Measurements from ENCODE around the gene TFAP2E.

The TFAP2E gene

DNA sequence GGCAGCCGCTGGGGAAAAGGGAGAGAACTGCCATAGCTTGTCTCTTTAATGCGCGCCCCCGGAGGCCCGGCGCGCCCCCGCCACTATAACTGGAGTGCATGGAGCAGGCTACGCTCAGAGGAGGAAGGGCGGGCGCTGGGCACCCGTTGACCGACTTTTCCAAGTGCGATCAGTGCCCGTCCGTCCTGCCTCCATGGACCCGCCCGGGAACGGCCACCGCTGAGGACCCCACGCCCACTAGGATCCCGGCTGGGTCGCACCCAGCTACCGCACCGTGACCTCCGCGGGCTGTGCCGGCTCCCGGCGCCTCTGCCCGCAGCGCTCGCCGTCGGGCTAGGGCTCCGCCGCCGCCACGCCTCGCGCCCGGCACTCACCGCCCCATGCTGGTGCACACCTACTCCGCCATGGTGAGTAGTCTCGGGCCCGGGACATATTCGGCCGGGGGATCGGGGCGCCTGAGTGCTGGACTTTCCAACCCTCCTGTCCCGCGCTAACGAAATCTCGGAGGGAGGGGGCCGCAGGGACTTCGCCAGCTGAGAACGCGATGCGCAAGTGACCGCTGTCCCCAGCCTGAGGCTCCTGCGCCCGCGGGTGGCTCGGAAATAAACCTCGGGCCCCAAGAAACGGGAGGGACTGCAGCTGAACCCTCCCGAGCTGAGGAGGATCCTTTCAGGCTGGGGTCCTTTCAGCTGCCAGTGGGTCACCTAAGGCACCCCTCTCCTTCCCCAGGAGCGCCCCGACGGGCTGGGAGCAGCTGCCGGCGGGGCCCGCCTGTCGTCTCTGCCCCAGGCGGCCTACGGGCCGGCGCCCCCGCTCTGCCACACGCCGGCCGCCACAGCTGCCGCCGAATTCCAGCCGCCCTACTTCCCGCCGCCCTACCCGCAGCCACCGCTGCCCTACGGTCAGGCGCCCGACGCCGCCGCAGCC is at the start of gene TFAP2E:
Gene TFAP2E, plus strand, starts transcription at position 117 of the 927 bp plus-strand sequence. Its CDS starts 264 bp downstream, at position 381.
- Histone ChIP-seq H2AFZ (ENCODE audit: low read length) (no peak within 1 kb of the TSS), H4K20me1 (ENCODE audit: insufficient read depth, low read length, poor library complexity, severe bottlenecking) (no peaks in the 10 kb centered on the region), H3K9ac (ENCODE audit: low read depth, low read length, poor library complexity, severe bottlenecking) (no peak within 1 kb of the TSS), H3K4me2 (ENCODE audit: low read depth, low read length, poor library complexity, severe bottlenecking) (no peak within 1 kb of the TSS), H3F3A (ENCODE audit: low read depth) (no peaks in the 10 kb centered on the region), H3K4me1 (ENCODE audit: insufficient read depth, low read length, poor library complexity, severe bottlenecking) (peaks cover 26% of the 10 kb centered on the region), H3K36me3 (ENCODE audit: insufficient read depth, low read length) (no peaks in the 10 kb centered on the region), H3K9me2 (replicated peaks; ENCODE audit: low read depth, low read length) (no peaks in the 10 kb centered on the region), H3K4me3 (ENCODE audit: low read length, poor library complexity, severe bottlenecking) (no peak within 1 kb of the TSS), H3K27me3 (ENCODE audit: insufficient read depth, low read length, poor library complexity, severe bottlenecking) (no peaks in the 10 kb centered on the region), H3K9me3 (ENCODE audit: insufficient read depth, low read depth, low read length) (no peaks in the 10 kb centered on the region), H3K79me2 (ENCODE audit: insufficient read depth, low read length) (peaks cover 19% of the 10 kb centered on the region)
- TF ChIP-seq, protein P1, sequence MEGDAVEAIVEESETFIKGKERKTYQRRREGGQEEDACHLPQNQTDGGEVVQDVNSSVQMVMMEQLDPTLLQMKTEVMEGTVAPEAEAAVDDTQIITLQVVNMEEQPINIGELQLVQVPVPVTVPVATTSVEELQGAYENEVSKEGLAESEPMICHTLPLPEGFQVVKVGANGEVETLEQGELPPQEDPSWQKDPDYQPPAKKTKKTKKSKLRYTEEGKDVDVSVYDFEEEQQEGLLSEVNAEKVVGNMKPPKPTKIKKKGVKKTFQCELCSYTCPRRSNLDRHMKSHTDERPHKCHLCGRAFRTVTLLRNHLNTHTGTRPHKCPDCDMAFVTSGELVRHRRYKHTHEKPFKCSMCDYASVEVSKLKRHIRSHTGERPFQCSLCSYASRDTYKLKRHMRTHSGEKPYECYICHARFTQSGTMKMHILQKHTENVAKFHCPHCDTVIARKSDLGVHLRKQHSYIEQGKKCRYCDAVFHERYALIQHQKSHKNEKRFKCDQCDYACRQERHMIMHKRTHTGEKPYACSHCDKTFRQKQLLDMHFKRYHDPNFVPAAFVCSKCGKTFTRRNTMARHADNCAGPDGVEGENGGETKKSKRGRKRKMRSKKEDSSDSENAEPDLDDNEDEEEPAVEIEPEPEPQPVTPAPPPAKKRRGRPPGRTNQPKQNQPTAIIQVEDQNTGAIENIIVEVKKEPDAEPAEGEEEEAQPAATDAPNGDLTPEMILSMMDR (conservative IDR thresholded peaks at IDR 0.05; ENCODE audit: low read length) = no peak
- TF ChIP-seq EZH2phosphoT487 (IDR thresholded peaks at IDR 0.05; ENCODE audit: borderline replicate concordance) = no peak

DNA sequence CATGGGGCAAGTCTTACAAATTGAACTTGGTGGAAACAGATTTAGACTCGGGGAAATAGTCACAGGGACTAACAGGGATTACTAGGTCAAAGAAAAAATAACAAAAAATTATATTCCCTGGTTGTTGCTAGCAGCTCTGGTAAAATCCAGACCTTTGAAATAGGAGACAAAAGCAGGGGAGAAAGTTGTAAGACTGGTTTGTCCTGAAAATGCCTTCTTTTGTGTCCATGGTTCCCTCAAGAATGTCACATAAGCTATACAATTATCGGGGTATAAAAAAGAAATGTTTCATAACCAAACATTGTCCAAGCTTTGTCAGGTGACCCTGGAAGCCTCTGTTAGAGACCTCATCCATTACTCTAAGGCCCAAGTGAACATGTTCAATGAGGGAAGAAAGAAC is 49.0 kb upstream of the TFAP2E start:
- Histone ChIP-seq H3K4me1 (ENCODE audit: insufficient read depth, low read length, poor library complexity, severe bottlenecking) (peaks cover 7% of the 10 kb centered on the region), H3K4me2 (ENCODE audit: low read depth, low read length, poor library complexity, severe bottlenecking) (no peak overlapping the region), H2AFZ (ENCODE audit: low read length) (no peak overlapping the region), H3K36me3 (ENCODE audit: insufficient read depth, low read length) (no peaks in the 10 kb centered on the region), H3K4me3 (ENCODE audit: low read length, poor library complexity, severe bottlenecking) (no peak overlapping the region), H4K20me1 (ENCODE audit: insufficient read depth, low read length, poor library complexity, severe bottlenecking) (no peaks in the 10 kb centered on the region), H3K27me3 (ENCODE audit: insufficient read depth, low read length, poor library complexity, severe bottlenecking) (no peaks in the 10 kb centered on the region), H3K9me3 (ENCODE audit: insufficient read depth, low read depth, low read length) (no peaks in the 10 kb centered on the region; the same call in 1 of the 2 replicates), H3K79me2 (ENCODE audit: insufficient read depth, low read length) (no peaks in the 10 kb centered on the region), H3K9ac (ENCODE audit: low read depth, low read length, poor library complexity, severe bottlenecking) (no peak overlapping the region), H3K9me2 (replicated peaks; ENCODE audit: low read depth, low read length) (no peaks in the 10 kb centered on the region), H3F3A (ENCODE audit: low read depth) (peaks cover 4% of the 10 kb centered on the region; the same call in 1 of the 2 replicates)
- no peak for TF ChIP-seq EZH2phosphoT487 (IDR thresholded peaks at IDR 0.05; ENCODE audit: borderline replicate concordance)
- TF ChIP-seq, protein P1 (conservative IDR thresholded peaks at IDR 0.05; ENCODE audit: low read length) = no peak

DNA sequence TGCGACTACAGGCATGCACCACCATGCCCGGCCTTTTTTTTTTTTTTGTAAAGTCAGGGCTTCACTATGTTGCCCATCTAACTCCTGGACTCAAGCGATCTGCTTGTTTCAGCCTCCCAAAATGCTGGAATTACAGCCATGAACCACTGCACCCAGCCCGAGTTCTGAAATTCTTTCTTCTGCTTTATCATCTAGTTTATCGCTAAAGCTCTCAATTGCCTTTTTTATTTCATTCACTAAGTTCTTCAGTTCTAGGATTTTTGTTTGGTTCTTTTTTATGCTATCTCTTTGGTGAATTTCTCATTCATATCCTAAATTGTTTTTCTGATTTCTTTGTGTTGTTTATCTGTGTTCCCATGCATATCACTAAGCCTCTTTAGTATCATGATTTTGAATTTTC is 42.9 kb upstream of the TFAP2E start:
- Histone ChIP-seq H3K4me1 (ENCODE audit: insufficient read depth, low read length, poor library complexity, severe bottlenecking) (no peaks in the 10 kb centered on the region), H3K4me2 (ENCODE audit: low read depth, low read length, poor library complexity, severe bottlenecking) (no peak overlapping the region), H3K36me3 (ENCODE audit: insufficient read depth, low read length) (peaks cover 21% of the 10 kb centered on the region; the same call in 1 of the 2 replicates), H3K9me3 (ENCODE audit: insufficient read depth, low read depth, low read length) (peaks cover 12% of the 10 kb centered on the region; the same call in 1 of the 2 replicates), H2AFZ (ENCODE audit: low read length) (no peak overlapping the region), H3K27me3 (ENCODE audit: insufficient read depth, low read length, poor library complexity, severe bottlenecking) (no peaks in the 10 kb centered on the region), H4K20me1 (ENCODE audit: insufficient read depth, low read length, poor library complexity, severe bottlenecking) (no peaks in the 10 kb centered on the region), H3K79me2 (ENCODE audit: insufficient read depth, low read length) (peaks cover 23% of the 10 kb centered on the region), H3K9me2 (replicated peaks; ENCODE audit: low read depth, low read length) (no peaks in the 10 kb centered on the region), H3K9ac (ENCODE audit: low read depth, low read length, poor library complexity, severe bottlenecking) (no peak overlapping the region), H3F3A (ENCODE audit: low read depth) (no peaks in the 10 kb centered on the region), H3K4me3 (ENCODE audit: low read length, poor library complexity, severe bottlenecking) (no peak overlapping the region)
- TF ChIP-seq EZH2phosphoT487 (IDR thresholded peaks at IDR 0.05; ENCODE audit: borderline replicate concordance) = no peak
- TF ChIP-seq, protein P1 (conservative IDR thresholded peaks at IDR 0.05; ENCODE audit: low read length) = no peak

Data from Loucy (cell line).